GM12878 (cell line): ENCODE data around the gene OOSP3. TPM values are rescaled to one million over a fixed set of nuclear protein-coding genes. Genes with fewer than 3 reads are reported as not detected.

Experiments
- ATAC-seq: fragments of 200-7000 bp; cut with Tn5 transposase; 3 replicates; pipeline ENCODE4 v1.9.1; 2020; ENCODE audit warnings: mild to moderate bottlenecking, moderate library complexity
- BruUV-seq: library from RNA; stranded (reverse); fragments of 400-500 nt; replicated peaks from 2 replicates; lab custom pipeline; 2021; lab: Mats Ljungman, UMichigan
- CTCF ChIA-PET: fragments of 300-600 bp; sonication (Branson Sonifier 250); formaldehyde crosslinking; extraction: SDS; loops from one replicate; lab custom pipeline; 2021; ENCODE audit warnings: inconsistent platforms; lab: Yijun Ruan, JAX
- POLR2A ChIA-PET: fragments of 350-600 bp; formaldehyde crosslinking; extraction: SDS; loops from one replicate; lab custom pipeline; 2021; ENCODE audit warnings: inconsistent platforms; lab: Charles Lee
- RAD21 ChIA-PET: fragments of 300-600 bp; sonication (Branson Sonifier 250); formaldehyde crosslinking; loops from one replicate; lab custom pipeline; 2023; ENCODE audit warnings: antibody characterized with exemption; ENCODE audit not compliant: unreplicated experiment; lab: Charles Lee
- SMC1A ChIA-PET: fragments of 300-600 bp; sonication (Branson Sonifier 250); formaldehyde crosslinking; loops from one replicate; lab custom pipeline; 2023; ENCODE audit not compliant: unreplicated experiment, uncharacterized antibody; lab: Charles Lee
- DNase-seq: peaks from one replicate; pipeline ENCODE4 v3.0.0-alpha.2; 2011; ENCODE audit warnings: low read depth, low spot score
- FAIRE-seq: peaks from 3 replicates; lab custom pipeline; 2011; peaks lifted over from hg19 to GRCh38; lab: Jason Lieb, UNC
- H2AFZ ChIP-seq: 2 replicates; pipeline ENCODE4 v1.6.0; 2011; ENCODE audit warnings: low read depth, low read length, control low read depth; ENCODE audit not compliant: control insufficient read depth
- H3K27ac ChIP-seq: 2 replicates; pipeline ENCODE4 v1.5.1; 2011; ENCODE audit warnings: control low read depth; ENCODE audit not compliant: control insufficient read depth, insufficient read depth
- H3K27me3 ChIP-seq, 2 experiments: replicated peaks in 1 of 2; 2 replicates each; pipeline versions ENCODE4 v1.6.0 to v1.6.1; 2011; ENCODE audit warnings: low read length in 1 of 2; ENCODE audit not compliant: control insufficient read depth in 2 of 2, insufficient read depth in 2 of 2
- H3K36me3 ChIP-seq, 2 experiments: 2 replicates each; pipeline ENCODE4 v1.5.1; 2011; ENCODE audit warnings: low read length in 1 of 2; ENCODE audit not compliant: control insufficient read depth in 2 of 2, insufficient read depth in 2 of 2
- H3K4me1 ChIP-seq: 2 replicates; pipeline ENCODE4 v1.6.1; 2011; ENCODE audit warnings: mild to moderate bottlenecking, low read length, moderate library complexity, mixed read lengths; ENCODE audit not compliant: control insufficient read depth, insufficient read depth
- H3K4me2 ChIP-seq: 2 replicates; pipeline ENCODE4 v1.6.0; 2011; ENCODE audit warnings: control low read depth; ENCODE audit not compliant: control insufficient read depth, insufficient read depth
- H3K4me3 ChIP-seq: fragments of 200-600 bp; sonication (generic); 2 replicates; pipeline ENCODE4 v1.5.1; 2016
- H3K79me2 ChIP-seq: 2 replicates; pipeline ENCODE4 v1.6.0; 2011; ENCODE audit warnings: low read length; ENCODE audit not compliant: control insufficient read depth, insufficient read depth
- H3K9ac ChIP-seq: 2 replicates; pipeline ENCODE4 v1.8.0; 2011; ENCODE audit warnings: low read length, control low read depth, mixed read lengths; ENCODE audit not compliant: control insufficient read depth, insufficient read depth
- H3K9me3 ChIP-seq: replicated peaks from 3 replicates; pipeline ENCODE4 v1.5.1; 2011; ENCODE audit warnings: mild to moderate bottlenecking, low read length; ENCODE audit not compliant: control insufficient read depth, insufficient read depth
- H4K20me1 ChIP-seq: 2 replicates; pipeline ENCODE4 v1.6.0; 2011; ENCODE audit not compliant: control insufficient read depth, insufficient read depth
- ASH2L ChIP-seq: fragments of 300-600, 200-600 bp; sonication (generic); IDR thresholded peaks from 2 replicates; pipeline ENCODE4 v1.6.1; 2017; ENCODE audit warnings: low read depth, mild to moderate bottlenecking, borderline replicate concordance
- E2F4 ChIP-seq: IDR thresholded peaks from 2 replicates; pipeline ENCODE4 v1.6.1; 2012; ENCODE audit warnings: low read depth, low read length, improper control_type of control experiment
- EP300 ChIP-seq, 2 experiments: fragments of 150-350 bp in 1 of 2; IDR thresholded peaks; 2 replicates each; pipeline ENCODE4 v1.6.1; 2011 to 2012; ENCODE audit warnings: low read depth in 2 of 2, low read length in 2 of 2, borderline replicate concordance in 1 of 2, improper control_type of control experiment in 1 of 2, inconsistent platforms in 1 of 2; ENCODE audit not compliant: control insufficient read depth in 1 of 2
- MTA3 ChIP-seq: IDR thresholded peaks from 2 replicates; pipeline ENCODE4 v1.6.1; 2012; ENCODE audit warnings: low read length, inconsistent platforms, borderline replicate concordance
- MYC ChIP-seq: IDR thresholded peaks from 2 replicates; pipeline ENCODE4 v1.6.1; 2011; ENCODE audit warnings: mild to moderate bottlenecking, low read length, moderate library complexity, inconsistent platforms; ENCODE audit not compliant: insufficient read depth, insufficient replicate concordance, insufficient read length, severe bottlenecking
- NFXL1 ChIP-seq: fragments of 450-650 bp; IDR thresholded peaks from 2 replicates; pipeline ENCODE4 v1.6.1; 2017; ENCODE audit warnings: antibody characterized with exemption, mild to moderate bottlenecking, borderline replicate concordance
- NR2C2 ChIP-seq: IDR thresholded peaks from 2 replicates; pipeline ENCODE4 v1.6.1; 2011; ENCODE audit warnings: borderline replicate concordance, low read depth; ENCODE audit not compliant: control insufficient read depth, insufficient read length
- PRDM15 ChIP-seq: fragments of 450-650 bp; formaldehyde crosslinking; IDR thresholded peaks from 2 replicates; pipeline ENCODE4 v1.4.0; 2020; ENCODE audit warnings: mild to moderate bottlenecking, moderate library complexity
- SMARCA5 ChIP-seq: fragments of 450-650 bp; IDR thresholded peaks from 2 replicates; pipeline ENCODE4 v1.6.1; 2017; ENCODE audit warnings: mild to moderate bottlenecking
- SP1 ChIP-seq: IDR thresholded peaks from one replicate; pipeline ENCODE4 v1.6.1; 2011; ENCODE audit warnings: low read depth, low read length
- TBL1XR1 ChIP-seq: IDR thresholded peaks from 2 replicates; pipeline ENCODE4 v1.6.1; 2012; ENCODE audit warnings: low read depth, low read length, improper control_type of control experiment
- TCF12 ChIP-seq: IDR thresholded peaks from 2 replicates; pipeline ENCODE4 v1.6.1; 2011; ENCODE audit warnings: low read depth, mild to moderate bottlenecking, low read length
- TCF3 ChIP-seq: IDR thresholded peaks from 2 replicates; pipeline ENCODE4 v1.6.1; 2012; ENCODE audit warnings: low read depth, mild to moderate bottlenecking, low read length, borderline replicate concordance; ENCODE audit not compliant: insufficient read depth
- ZNF207 ChIP-seq: fragments of 450-650 bp; IDR thresholded peaks from 2 replicates; pipeline ENCODE4 v1.6.1; 2014; ENCODE audit warnings: antibody characterized with exemption, mild to moderate bottlenecking, borderline replicate concordance
- ZNF622 ChIP-seq: fragments of 450-650 bp; IDR thresholded peaks from 2 replicates; pipeline ENCODE4 v1.6.1; 2017; ENCODE audit warnings: mild to moderate bottlenecking, inconsistent platforms
- WGBS: methylation state at CpG from one replicate; pipeline ENCODE4 v1.1.6; 2016; ENCODE audit warnings: low lambda C conversion rate; ENCODE audit not compliant: insufficient replicate concordance, insufficient coverage; ENCODE audit errors: missing lambda C conversion rate; 5-methylcytosine and 5-hydroxymethylcytosine counted together
- in situ Hi-C: fragments of 300-500 bp; cut with MboI; formaldehyde crosslinking; loops from 9 replicates; pipeline ENCODE4 v1.14.3; 2018; ENCODE audit warnings: mixed read lengths
- intact Hi-C: fragments of 100-400 bp; cut with micrococcal nuclease; formaldehyde crosslinking; loops from one replicate; pipeline ENCODE4 v1.14.2; 2022; ENCODE audit not compliant: unreplicated experiment
- polyA plus RNA-seq, 11 experiments: library from polyadenylated mRNA; depleted of rRNA in 4 of 11; unstranded in 6 of 11; stranded (reverse) in 5 of 11; fragments of >200 nt; fragmentation: Nextera tagmentation in 4 of 11; fragmentation: Illumina TruSeq in 1 of 11; extraction: Ambion mirVana in 4 of 11; extraction: Trizol in 1 of 11; gene quantifications; 1 replicate in 1 of 11; 2 replicates in 10 of 11; pipeline versions ENCODE4 v1.2.1 to v1.2.3, GENCODE V29; 2011 to 2016; ENCODE audit warnings: inconsistent platforms in 2 of 11, missing spikeins in 2 of 11, low read depth in 1 of 11
- total RNA-seq, 4 experiments: library from RNA; depleted of rRNA in 3 of 4; stranded (reverse); fragments of >200 nt in 3 of 4; fragmentation: Illumina TruSeq in 1 of 4; extraction: Trizol in 1 of 4; gene quantifications; 2 replicates each; pipeline versions ENCODE4 v1.2.1 to v1.2.3, GENCODE V29; 2013 to 2021

Gene OOSP3
- total and polyA plus RNA-seq, 10 of the 15 experiments (the other 5 are each of a cell fraction or from before 2014, with no cell fraction given) = 0.07 TPM; not detected in 9

- TF ChIP-seq PRDM15 (CRISPR knock-in tag) (no peak), NR2C2 (no peak), MYC (no peak), MTA3 (no peak), E2F4 (no peak), ZNF207 (no peak), TCF12 (no peak)
These were observed 19.5 kb downstream of the OOSP3 start (continued) for GRCh38 chr11:59898046-59898445.

DNA sequence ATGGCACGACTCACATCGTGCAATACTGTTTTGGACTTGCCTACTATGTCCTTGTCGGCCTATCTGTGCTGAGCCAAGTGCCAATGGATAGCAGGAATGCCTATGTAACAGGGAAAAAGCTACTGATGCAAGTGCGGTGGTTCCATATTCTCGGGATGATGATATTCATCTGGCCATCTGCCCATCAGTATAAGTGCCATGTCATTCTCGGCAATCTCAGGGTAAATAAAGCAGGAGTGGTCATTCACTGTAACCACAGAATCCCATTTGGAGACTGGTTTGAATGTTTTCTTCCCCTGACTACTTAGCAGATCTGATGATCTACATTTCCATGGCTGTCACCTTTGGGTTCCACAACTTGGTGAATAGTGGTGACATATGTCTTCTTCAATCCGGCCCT lies 20.1 kb downstream of the OOSP3 start:
- POLR2A ChIA-PET = no interaction called here
- RAD21 ChIA-PET = no interaction called here
- BruUV-seq = no TSS peak
- 22% methylated on average over 7 of the region's 7 CpGs for WGBS
- Histone ChIP-seq H3K36me3 (no peaks in the 10 kb centered on the region), H3K79me2 (no peaks in the 10 kb centered on the region), H4K20me1 (no peaks in the 10 kb centered on the region), H3K4me1 (no peaks in the 10 kb centered on the region), H3K4me3 (no peak overlapping the region), H3K9ac (no peak overlapping the region), H3K27me3 (no peaks in the 10 kb centered on the region), H3K4me2 (no peak overlapping the region), H3K27ac (no peak overlapping the region)
- no peak for DNase-seq
- CTCF ChIA-PET = no interaction called here
- in situ Hi-C loops = no loop called here
- FAIRE-seq = no peak
- TF ChIP-seq SP1 (no peak), EP300 (IDR thresholded peaks at IDR 0.05; ENCODE audit: borderline replicate concordance in 1 of 2, control insufficient read depth in 1 of 2, low read depth in 2 of 2, low read length in 2 of 2) (no peak), NFXL1 (no peak), TCF3 (no peak), ASH2L (no peak), TBL1XR1 (no peak), ZNF622 (no peak), SMARCA5 (no peak)
- TF ChIP-seq, all 136 proteins: peak for 0
- ATAC-seq = no peak
- no peaks in the 10 kb centered on the region for H3K9me3 ChIP-seq
- SMC1A ChIA-PET = no interaction called here
- intact Hi-C loops = no loop called here
- no peak overlapping the region for H2AFZ ChIP-seq
